ENCODE results near the gene SALL3.

Gene SALL3

DNA sequence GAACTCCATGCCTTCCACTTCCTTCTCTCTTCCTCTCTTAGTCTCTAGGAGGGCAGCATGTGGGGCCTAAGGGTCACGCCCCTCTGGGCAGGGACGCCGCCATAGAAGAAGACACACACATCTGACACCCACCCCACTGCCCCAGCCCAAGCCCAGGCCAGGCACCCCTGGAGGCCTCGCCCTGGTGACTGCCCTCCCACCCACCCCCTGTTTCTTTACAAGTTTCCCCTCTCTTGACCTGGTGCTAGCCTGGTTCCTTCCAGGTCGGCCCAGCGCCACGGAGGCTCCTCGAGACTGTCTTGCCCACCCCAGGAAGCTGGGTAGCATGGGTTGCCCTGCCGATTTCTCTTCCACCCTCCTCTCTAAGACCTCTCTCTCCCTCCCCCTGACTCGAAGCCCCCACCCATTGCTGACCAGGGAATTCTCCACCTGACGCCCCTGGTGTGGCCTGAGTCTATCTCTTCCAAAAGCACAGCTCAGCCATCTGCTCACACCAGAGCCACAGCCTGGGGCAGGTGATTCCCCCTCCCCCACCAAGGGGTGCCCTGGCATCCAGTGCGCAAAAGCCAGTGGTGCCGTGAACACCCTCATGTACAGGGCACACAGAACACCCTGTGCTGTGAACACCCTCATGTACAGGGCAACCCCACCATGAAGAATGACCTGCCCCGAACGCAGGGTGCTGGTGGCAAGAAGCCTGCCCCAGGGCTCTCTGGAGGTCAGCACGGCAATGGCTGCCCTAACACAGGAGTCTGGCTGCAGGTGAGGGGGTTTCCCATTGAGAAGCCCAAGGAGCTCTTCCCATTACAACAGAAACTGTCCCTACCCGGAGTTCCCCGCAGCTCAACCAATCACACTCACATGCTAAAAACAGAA, 13.5 kb upstream of the SALL3 start:
- DNase-seq (ENCODE audit: low read depth in 2 of 2): no peak

DNA sequence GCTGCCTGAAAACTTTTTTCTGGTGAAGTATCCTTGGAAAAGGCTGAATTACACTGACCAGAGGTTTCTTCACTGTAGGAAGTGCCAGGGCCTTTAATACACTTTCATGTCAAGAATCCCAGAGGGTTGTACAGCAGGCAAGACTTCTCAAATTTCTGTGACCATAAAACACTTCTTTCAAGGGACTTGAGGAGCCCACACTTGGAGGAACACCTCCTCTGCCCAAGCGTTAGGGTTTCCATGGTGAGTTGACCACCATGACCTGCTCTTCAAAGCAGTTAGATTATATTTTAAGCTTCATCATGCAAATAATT, 12.9 kb upstream of the SALL3 start:
- no peak for DNase-seq (ENCODE audit: low read depth in 2 of 2)

DNA sequence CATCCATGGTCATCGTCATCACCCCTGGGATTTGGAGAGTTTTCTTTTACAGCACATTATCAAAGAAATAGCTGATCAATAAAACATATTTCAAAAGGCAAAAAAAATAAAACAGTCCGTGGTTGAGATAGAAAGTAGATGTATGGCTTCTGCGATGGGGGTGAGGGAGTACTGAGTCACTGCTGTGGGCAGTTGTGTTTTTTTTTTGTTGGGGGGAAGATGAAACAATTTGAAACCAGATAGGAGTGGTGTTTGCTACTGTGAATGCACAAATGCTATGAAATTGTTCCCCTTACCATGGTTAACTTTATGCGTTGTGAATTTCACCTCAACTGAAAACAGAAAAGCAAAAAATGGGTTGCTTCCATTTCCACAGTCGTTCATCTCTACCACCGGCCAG, 11.9 kb upstream of the SALL3 start:
- no peak for DNase-seq (ENCODE audit: low read depth in 2 of 2)

DNA sequence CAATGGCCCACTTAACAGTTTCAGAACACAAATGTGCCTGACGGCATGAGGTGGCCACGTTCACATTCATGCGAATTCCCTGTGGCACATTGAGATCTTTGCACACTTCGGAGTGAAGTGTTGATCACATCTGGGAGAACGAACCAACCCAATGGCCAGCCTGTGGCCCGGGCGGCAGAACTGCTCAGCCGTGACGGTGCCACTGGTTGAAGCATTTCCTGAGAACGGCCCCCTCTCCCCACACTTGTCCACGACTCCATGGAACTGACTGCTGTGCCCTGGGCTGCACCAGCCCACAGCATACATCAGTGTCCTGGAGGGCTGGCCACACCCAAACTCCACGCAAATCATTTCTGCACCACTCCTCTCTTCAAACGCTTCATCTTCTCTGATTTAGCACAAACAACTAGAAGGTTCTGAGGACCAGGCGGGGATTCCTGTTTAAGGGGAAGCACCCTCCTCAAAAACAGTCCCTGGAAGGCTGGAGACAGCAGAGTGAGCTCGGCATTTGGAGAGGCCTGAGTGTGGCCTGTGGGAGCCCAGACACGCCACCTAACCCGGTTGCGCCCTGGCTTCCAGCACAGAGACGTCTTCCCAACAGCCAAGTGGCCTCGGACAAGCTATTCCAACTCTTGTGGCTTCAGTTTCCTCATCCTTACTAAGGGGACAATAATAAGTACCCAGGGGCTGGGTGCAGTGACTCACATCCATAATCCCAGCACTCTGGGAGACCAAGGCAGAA, 9.9 kb upstream of the SALL3 start:
- no peak for DNase-seq (ENCODE audit: low read depth in 2 of 2)

DNA sequence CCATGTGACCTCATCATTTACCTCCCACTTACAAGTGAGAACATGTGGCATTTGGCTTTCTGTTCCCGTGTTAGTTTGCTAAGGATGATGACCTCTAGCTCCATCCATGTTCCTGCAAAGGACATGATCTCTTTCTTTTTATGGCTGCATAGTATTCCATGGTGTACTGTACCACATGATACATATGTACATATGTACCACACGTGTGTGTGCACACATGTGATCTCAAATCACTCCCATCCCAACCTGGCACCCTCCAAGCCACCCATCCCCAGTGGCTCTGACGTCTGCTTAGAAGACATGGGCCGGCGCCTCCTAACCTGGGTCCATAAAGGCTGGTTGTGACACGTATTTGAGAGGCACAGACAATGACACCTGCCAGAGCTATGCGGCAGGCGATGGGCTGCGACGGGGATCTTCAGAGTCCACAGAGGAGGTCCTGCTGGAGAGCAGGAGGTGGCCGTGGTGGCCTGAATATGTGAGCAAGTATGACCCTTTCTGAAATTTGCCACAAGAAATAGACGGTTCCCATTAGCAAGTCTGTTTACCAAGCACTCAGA, 8.8 kb upstream of the SALL3 start:
- DNase-seq (ENCODE audit: low read depth in 2 of 2): no peak

DNA sequence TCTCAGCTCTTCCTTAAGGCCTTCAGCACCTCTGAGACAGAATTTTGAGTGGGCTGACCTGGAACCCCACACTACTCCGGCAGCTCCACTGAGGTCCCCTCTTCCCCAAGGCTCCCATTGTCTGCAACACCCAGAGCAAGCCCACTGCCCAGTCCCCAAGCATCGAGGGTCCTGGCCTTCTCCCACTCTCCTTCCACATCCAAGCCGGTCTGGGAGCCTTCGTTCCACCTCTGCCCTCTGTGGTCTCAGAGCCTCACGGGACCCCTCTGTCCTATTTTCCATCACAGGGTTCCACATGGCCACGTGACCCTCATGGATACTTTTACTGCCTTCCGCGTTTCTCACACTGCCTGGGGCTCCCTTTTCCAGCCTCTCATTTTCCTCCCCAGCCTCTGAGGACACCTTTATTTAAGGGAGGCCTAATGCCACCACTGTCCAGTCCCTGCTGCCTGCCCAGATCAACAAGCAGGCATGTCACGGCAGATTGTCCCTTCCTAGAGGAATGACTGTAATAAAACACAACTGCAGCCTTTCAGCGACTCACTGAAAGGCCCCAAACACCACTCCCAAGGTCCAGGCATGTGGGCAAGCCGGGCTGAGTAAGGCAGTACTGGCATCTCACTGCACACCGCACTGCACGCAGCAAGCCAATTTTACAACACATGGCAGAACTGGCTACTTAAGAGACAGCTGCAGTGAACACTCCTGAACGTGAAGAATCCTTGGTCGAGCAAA, 7.9 kb upstream of the SALL3 start:
- DNase-seq (ENCODE audit: low read depth in 2 of 2): no peak

DNA sequence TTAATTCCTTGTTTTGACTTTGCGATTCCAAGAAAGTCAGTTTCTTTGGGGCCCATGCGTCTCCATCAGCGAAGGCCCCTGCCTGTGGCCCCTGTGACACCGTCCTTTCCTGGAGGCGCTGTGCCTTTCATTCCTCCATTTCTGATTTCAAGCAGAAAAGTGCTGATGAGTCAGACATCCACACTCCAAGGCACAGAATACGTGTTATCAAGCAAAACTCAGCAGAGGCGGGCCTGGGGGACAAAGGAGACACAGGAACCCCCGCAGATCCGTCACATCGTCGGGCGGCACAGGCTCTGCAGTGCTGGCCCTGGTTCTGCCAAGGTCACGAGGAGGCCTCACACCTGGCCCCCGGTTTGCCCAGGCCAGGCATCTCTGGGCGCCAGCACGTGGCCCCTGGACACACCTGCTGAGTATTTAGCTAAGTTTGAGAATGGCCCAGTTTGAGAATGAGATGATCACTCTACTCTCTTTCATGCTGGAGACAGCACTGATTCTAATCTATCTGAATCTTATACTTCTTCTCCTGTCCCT, 7.2 kb upstream of the SALL3 start:
- no peak for DNase-seq (ENCODE audit: low read depth in 2 of 2)

DNA sequence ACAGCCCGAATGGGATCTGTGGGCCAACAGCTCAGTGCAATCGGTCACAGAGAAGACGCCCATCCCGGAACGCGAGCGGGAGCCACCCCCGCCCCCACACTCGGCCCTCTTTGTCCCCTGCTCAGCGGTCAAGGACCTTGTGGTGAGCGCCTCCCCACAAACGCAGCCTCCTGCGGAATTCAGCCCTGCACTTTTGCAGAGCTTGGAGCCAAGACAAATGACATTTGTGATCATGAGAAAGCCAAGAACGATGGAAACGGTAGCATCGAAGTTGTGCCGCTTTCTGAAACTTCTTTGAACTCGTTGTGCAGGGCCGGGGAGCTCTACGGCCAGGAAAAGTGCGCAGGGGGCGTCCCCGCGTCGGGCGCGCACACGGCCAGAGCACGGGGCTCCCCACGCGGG, 6.7 kb upstream of the SALL3 start:
- no peak for DNase-seq (ENCODE audit: low read depth in 2 of 2)

DNA sequence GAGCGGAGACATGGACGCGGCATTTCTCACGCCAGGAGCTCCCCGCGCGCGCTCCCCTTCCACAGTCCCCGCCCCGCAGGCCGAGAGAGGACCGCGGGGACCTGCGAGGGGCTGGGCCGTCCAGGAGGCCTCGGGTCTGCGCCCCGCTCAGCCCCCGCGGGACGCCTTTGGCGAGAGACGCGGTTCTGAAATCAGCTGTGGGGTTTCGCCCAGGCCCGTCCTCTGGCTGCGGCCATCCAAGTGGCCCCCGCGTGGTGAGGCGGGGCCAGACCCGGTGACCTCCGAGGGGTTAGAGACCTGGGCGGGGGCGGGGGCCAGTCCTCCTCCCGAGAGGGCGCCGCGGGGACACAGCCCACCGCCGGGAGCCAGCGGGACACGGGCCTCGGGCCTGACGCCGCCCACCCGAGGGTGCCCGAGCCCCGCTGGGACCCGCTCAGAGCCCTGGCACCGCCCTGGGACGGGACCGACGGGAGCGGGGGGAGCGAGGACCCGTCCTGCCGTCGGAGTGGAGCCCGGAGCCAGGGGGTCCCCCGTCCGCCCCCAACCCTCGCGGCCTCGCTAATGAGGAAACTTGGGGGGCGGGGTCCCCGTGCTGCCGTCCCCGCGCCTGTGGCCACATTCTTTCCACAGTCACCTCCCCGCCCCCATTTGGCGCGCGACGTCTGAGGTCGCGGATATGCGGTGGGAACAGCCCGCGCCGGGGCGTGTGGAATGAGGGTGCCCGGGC, 6.1 kb upstream of the SALL3 start:
- DNase-seq (ENCODE audit: low read depth in 2 of 2): no peak

DNA sequence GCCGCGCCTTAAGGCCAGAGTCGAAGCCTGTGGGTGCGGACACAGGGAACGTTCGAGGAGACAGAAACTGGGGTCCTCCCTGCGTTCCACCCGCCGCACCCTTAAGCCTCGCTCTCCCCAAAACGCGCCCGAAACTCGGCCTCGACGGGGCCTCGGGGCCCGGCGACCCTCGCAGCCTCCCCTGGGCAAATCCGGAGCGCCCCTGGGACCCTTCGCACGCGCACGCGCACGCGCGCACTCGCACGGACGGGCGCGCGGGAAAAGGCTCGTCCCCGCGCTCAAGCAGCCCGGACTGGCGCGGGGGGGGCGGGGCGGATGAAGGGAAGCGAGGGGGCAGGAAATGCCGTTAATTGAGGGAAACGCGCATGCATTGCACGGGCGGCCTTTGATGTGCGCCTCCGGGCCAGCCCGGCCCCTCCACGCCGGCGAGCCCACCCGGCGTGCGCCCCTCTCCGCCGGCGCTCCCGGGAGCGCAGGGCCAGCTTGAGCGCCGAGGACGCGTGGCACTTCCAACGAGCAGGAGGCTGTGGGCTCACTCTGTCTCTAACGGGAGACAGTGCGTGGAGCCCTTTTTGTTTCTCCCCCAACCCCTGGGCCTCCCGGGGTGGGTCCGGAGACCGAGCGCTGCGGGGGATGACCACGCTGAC, 5.4 kb upstream of the SALL3 start:
- no peak for DNase-seq (ENCODE audit: low read depth in 2 of 2)

DNA sequence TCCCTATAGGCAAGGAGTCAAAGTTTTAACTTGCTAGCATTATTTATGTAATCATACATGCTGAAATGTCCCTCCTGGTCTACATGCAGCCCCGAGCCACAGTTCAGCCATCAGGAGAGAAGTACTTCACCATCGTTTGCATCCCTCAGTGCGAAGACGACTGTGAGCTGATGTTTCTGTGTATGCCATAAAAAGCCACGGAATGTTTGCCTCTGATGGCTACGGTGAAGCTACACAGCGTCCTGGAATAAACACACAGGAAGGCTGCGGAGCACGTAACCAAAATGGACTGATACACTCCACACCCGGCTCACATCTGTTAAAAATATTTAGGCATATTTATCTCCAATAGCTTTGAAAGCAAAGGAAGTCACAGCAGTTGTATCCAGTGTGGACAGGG, 4.3 kb upstream of the SALL3 start:
- DNase-seq (ENCODE audit: low read depth in 2 of 2): no peak

DNA sequence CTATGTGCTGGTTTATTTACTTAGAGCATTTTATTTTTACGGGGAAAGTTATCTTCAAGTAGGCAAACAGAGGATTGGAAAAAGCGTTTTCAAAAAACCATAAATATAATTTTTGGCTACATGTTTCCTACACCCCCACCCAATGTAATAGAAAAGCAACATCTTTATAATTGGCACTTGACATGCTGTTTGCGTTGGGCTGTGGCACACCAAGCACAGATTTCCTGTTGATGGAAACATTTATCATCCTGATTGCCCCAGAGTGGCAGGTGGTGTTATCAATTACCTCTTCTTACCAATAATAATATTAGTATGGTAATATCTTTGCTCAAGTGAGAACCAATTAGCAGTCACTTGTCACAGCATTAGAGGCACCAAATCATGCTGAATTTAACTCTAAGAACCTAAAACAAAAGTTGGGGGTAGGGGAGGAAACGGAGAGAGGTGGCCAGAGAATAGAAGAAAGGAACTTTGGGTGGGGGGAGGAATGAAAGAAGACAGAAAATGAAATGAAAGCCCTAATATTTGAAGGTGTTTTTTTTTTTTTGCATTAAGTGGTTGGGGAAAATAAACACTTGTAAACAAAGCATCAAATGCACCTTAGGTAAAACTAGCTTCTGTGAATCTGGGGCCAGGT, 3.8 kb upstream of the SALL3 start:
- no peak for DNase-seq (ENCODE audit: low read depth in 2 of 2)

DNA sequence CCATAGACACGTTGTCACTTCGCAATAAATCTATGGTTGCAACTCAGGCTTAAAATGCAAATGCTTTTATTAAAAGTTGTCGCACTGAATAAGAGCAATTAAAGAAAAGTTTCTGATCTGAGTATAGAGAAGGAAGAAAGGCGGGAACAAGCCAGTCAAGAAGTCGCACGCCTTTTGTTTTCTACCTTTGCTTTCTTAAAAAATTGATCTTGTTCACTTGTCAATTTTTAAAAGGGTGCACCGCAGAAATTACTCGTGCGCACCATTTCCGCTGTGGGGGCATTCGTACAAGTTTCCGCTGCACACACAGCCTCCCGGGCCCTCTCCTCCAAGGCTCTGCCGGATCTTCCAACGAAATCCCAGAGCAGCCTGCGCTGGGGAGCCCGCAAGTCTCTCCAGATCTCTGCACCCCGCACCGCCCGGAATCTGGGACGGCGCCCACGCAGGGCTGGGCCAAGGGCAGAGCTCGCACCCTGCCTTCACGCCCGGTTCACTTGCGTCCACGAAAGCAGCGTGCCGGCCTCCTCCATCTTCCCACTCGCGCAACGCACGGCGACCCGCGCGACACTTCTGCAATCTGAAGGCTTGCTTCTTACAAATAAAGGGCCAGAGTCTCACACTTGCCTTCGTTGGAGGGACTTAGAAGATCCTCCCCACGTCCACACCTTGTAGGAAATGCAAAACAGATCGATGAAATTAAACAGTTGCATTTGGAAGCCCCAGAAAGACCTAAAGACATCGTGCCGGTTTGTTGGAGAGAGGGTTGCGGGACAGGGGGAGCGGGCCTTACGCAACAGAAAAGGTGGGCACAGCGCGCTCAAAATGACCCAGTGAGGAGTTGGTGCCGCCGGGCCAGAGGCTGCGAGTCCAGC, 2.6 kb upstream of the SALL3 start:
- DNase-seq (ENCODE audit: low read depth in 2 of 2): no peak

DNA sequence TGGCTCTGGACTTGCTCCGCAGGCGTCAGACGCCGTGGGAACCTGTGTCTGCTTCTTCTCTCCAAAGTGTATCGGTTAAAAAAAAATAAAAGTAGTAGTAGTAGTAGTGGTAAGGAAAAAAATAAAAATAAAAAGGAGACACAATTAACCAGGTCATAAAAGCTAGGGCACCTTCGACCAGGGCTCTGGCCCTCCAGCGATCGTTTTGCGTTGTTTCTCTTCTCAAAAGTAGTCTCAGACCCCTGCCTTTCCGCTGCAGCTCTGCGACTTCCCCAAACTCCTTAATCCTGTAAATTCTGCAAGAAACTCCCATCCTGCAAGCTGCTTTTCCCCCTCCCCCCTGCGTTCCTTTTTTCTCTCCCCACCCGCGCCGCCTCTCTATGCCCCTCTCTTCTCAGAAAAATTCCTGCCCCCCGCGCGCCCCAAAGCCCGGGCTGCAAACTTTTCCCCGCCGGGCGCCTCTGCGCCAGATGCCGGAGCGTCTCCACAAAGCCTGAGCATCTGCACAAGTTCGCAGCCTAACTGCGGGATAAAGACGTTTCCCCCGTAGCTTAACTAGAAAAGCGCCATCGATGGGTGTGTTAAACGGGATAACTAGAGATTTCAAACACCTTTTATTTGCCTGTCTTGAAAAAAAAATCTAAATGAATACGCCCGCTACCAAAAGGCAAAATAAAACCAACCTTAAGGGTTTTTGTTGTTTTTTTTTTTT, 1.8 kb upstream of the SALL3 start:
- no peak for DNase-seq (ENCODE audit: low read depth in 2 of 2)

DNA sequence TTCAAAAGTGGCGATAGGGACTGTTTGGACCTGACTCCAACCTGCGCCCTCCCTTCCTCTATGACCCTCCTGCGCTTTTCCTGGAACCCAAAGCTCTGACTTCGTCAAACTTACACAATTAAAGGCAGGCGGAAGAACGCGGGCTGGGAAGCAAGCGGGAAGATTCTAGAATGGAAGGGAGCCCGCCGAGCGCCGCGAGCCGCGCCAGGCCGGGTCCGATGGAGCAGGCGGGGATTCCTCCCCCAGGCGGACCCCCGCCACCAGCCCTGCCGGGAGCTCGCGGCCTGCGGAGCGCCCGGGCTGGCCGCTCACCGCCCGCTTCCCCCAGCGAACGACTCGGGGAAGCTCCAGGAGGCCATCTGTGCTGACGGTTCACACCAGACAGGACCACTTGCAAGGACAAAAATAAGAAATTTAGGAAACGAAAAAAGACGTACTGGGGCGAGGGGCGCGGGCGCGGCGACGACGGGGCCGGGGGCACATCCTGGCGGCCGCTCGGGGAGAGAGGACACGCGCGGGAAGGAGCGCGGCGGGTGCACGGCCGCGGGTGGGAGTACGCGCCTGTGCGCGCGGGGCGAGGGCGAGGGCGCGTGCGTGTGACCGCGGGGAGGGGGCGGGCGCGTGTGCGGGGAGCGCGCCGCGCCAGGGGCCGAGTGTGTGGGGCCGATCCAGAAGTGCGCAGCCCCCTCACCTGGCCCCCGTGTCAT, 1.1 kb upstream of the SALL3 start:
- no peak for DNase-seq (ENCODE audit: low read depth in 2 of 2)

DNA sequence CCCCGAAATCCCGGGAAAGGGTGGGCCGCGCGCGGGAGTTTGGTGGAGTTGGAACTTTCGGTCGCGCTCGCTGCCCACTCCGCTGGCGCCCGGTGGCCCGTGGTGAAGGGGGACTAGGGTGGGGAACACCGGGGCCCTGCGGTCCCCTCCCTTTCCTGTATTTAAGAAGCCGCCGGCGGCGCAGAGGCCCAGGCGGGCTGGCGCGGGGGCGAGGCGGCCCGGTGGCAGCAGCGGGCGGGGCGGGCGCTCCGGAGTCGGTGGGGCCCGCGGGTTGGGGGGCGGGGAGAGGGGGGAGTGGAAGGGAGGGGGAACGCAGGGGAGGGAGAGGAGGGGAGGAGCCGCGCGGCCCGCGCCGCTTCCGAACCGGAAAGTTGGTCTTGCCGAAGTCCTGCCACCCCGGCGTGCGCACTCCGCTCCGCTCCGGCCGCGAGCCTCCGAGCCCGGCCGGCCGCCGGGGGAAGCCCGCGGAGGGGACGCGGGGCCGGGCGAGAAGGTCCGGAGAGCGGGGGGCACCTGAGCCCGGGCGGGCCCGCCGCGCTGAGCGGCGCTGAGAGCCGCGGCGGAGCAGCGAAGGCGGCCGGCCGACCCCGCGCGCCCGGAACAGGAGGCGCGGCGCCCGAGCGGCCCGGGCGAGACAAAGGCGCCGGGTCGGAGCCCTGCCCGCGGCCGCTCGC, 425 bp upstream of the SALL3 start:
- no peak for DNase-seq (ENCODE audit: low read depth in 2 of 2)

DNA sequence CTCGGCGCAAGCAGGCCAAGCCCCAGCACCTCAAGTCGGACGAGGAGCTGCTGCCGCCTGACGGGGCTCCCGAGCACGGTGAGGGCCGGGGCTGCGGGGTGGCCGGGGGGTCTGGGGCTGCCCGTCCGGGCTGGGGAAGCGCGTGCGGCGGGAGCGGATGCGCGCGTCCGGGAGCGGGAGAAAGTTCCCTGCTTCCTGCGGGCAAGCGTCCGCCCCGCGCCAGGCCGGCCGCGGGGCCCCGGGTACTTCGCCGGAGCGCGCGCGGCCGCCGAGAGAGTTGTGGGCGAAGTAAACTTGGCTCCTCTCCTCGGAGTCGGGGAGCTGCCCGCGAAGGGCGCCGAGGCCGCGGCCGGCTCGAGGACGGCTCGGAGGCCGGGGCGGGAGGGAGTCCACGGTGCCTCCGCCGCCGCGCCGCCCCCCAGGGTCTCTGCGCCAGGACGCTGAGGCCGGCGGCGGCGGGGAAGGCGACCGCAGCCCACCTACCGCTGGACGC, 707 bp downstream of the SALL3 start:
- no peak for DNase-seq (ENCODE audit: low read depth in 2 of 2)

All from stimulated activated CD8-positive, alpha-beta memory T cell treated with anti-CD3 and anti-CD28 coated beads, Interleukin-15, amount 100 ng/mL, for 48 hours (primary cell).